ENCODE data around the gene ECI1. TPM values are rescaled to one million over a fixed set of nuclear protein-coding genes. Genes with fewer than 3 reads are reported as not detected.
"Not testable (repeated sequence)": the region's sequence is repeated elsewhere in the genome, so short reads cannot be mapped to it uniquely, and the experiment has no call there.

Gene ECI1
- total RNA-seq, 3 donors from 2014 or later = 88.5 to 129 (median 95.5) TPM

- no peak for ATAC-seq
- Histone ChIP-seq H3K4me3 (no peak overlapping the region), H3K36me3 (ENCODE audit: low read depth) (peaks cover 37% of the 10 kb centered on the region), H3K4me1 (ENCODE audit: low read depth) (no peaks in the 10 kb centered on the region), H3K9me3 (no peaks in the 10 kb centered on the region)
- intact Hi-C loops (cut with DNase I, micrococcal nuclease) = no loop called here
- peak in 1 of 3 donors; percentile 4 for DNase-seq
- TF ChIP-seq, protein P1, sequence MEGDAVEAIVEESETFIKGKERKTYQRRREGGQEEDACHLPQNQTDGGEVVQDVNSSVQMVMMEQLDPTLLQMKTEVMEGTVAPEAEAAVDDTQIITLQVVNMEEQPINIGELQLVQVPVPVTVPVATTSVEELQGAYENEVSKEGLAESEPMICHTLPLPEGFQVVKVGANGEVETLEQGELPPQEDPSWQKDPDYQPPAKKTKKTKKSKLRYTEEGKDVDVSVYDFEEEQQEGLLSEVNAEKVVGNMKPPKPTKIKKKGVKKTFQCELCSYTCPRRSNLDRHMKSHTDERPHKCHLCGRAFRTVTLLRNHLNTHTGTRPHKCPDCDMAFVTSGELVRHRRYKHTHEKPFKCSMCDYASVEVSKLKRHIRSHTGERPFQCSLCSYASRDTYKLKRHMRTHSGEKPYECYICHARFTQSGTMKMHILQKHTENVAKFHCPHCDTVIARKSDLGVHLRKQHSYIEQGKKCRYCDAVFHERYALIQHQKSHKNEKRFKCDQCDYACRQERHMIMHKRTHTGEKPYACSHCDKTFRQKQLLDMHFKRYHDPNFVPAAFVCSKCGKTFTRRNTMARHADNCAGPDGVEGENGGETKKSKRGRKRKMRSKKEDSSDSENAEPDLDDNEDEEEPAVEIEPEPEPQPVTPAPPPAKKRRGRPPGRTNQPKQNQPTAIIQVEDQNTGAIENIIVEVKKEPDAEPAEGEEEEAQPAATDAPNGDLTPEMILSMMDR (IDR thresholded peaks at IDR 0.05) = no peak
Observed at GRCh38 chr16:2260250-2260649, 8.9 kb upstream of the ECI1 start.

DNA sequence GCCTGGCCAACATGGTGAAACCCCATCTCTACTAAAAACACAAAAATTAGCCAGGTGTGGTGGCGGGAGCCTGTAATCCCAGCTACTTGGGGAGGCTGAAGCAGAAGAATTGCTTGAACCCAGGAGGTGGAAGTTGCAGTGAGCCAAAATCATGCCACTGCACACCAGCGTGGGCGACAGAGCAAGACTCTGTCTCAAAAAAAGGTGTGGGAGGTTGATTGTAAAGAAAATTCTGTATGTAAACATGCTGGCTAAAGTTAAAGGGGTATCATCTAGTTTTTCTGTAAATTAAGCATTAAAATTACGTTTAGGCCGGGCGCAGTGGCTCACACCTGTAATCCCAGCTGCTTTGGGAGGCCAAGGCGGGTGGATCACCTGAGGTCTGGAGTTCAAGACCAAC lies 7.1 kb upstream of the ECI1 start:
- ATAC-seq; intact Hi-C loops (cut with DNase I, micrococcal nuclease); H3K9me3 ChIP-seq; DNase-seq; H3K4me3 ChIP-seq; H3K4me1 ChIP-seq (ENCODE audit: low read depth): not testable (repeated sequence)
- H3K36me3 ChIP-seq (ENCODE audit: low read depth) = peaks cover 37% of the 10 kb centered on the region

- peaks cover 37% of the 10 kb centered on the region for H3K36me3 ChIP-seq (ENCODE audit: low read depth)
- no peaks in the 10 kb centered on the region for H3K9me3 ChIP-seq
- DNase-seq (peak in 1 of 3 donors; percentile 21), ATAC-seq (no peak)
- no peak overlapping the region for H3K4me3 ChIP-seq
- intact Hi-C loops (cut with DNase I, micrococcal nuclease) = no loop called here
- H3K4me1 ChIP-seq (ENCODE audit: low read depth) = no peaks in the 10 kb centered on the region
- TF ChIP-seq, protein P1 (IDR thresholded peaks at IDR 0.05) = no peak
Observed at GRCh38 chr16:2257726-2258125, 6.3 kb upstream of the ECI1 start.

DNA sequence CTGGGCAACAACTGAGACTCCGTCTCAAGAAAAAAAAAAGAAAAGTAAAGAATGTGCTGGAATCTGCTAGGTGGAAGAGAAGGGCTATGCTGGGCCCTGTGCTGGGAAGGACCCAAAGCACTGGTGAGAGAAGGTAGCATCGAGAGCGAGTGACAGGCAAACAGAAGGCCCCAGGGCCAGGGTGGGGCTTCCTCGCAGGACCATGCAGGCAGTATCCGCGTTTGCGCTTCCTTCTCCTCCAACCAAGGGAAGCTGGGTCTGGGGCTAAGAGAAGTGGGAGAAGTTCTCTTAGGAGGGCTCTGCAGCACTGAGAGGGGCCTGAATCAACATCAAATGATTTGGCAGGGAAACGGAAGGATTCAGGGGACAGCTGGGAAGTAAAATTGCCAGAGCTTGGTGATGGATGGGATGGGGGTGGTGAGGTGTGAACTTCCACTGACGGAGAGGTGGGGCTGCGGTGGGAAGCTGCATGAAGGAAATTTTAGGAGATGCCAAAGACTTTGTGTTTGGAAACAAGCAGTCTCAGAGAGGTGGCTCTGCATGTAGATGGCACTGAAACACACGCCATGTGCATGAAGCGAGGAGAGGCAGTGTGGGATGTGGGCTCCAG lies 5.2 kb upstream of the ECI1 start:
- ATAC-seq (no peak), DNase-seq (no peak)
- Histone ChIP-seq H3K9me3 (no peaks in the 10 kb centered on the region), H3K36me3 (ENCODE audit: low read depth) (peaks cover 27% of the 10 kb centered on the region), H3K4me1 (ENCODE audit: low read depth) (peaks cover 10% of the 10 kb centered on the region), H3K4me3 (no peak overlapping the region)
- TF ChIP-seq, protein P1 (IDR thresholded peaks at IDR 0.05) = no peak
- intact Hi-C loops (cut with DNase I, micrococcal nuclease) = no loop called here

DNA sequence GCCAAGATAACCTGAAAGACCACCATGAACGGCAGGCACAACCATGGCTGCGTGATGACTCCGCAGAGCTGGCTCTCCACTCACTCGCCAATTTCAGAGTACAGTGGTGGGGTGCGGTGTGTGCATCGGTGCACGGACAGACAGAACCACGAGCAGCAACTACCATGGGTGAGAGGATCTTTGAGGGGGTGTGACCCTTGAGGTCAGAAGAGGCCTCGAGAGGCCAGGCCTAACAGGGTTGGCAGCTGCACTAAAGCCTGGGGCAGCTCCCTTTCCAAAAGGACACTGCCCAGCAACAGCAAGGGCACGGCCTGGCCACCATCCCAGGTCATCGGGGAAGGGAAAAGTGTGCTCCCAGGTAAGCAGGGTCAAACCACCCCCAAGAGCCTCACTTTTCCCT lies 1.9 kb upstream of the ECI1 start:
- peaks cover 14% of the 10 kb centered on the region for H3K4me1 ChIP-seq (ENCODE audit: low read depth)
- peaks cover 12% of the 10 kb centered on the region for H3K36me3 ChIP-seq (ENCODE audit: low read depth)
- no peaks in the 10 kb centered on the region for H3K9me3 ChIP-seq
- DNase-seq (peak in 1 of 3 donors; percentile 44), ATAC-seq (no peak)
- intact Hi-C loops (cut with DNase I, micrococcal nuclease) = no loop called here
- TF ChIP-seq, protein P1 (IDR thresholded peaks at IDR 0.05) = no peak
- H3K4me3 ChIP-seq = no peak overlapping the region

DNA sequence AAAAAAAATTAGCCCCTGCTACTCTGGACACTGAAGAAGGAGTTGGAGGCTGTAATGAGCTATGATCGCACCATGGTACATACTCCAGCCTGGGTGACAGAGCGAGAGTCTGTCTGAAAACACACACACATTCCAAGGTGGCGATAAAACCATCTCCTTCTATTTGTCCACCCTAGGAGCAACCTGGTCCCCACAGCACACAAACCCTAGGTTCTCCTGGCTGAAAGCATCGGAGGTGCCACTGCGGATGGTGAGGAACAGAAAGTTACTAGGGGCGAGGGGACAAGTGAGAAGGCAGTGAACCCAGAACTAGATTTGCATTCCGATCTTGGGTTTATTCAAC lies 1.4 kb upstream of the ECI1 start:
- peaks cover 7% of the 10 kb centered on the region for H3K36me3 ChIP-seq (ENCODE audit: low read depth)
- DNase-seq = no peak
- H3K4me3 ChIP-seq = no peak overlapping the region
- intact Hi-C loops (cut with DNase I, micrococcal nuclease) = no loop called here
- no peaks in the 10 kb centered on the region for H3K9me3 ChIP-seq
- peaks cover 14% of the 10 kb centered on the region for H3K4me1 ChIP-seq (ENCODE audit: low read depth)
- ATAC-seq = no peak
- TF ChIP-seq, protein P1 (IDR thresholded peaks at IDR 0.05) = no peak

Measured in mucosa of descending colon (tissue), 3 donors.